Natural killer cell (primary cell): ENCODE data around the gene SEC14L1. TPM values are rescaled to one million over a fixed set of nuclear protein-coding genes. Genes with fewer than 3 reads are reported as not detected.

Experiments
- ATAC-seq, 3 donors: fragments of 150-1000 bp in 2 of 3; fragments of 200-7000 bp in 1 of 3; cut with Tn5 transposase; 1 replicate in 1 of 3; 2 replicates in 2 of 3; pipeline ENCODE4 v1.10.0; 2021; ENCODE audit warnings: mild to moderate bottlenecking in 2 of 3, moderate library complexity in 2 of 3
- DNase-seq, 2 donors: peaks; one replicate each; pipeline versions ENCODE4 v3.0.0 to v3.0.0-alpha.2; 2013 to 2021; ENCODE audit warnings: mixed read lengths in 1 of 2
- H3K27ac ChIP-seq: one replicate; pipeline ENCODE4 v1.5.1; 2013; ENCODE audit warnings: mild to moderate bottlenecking, low read length
- H3K27me3 ChIP-seq: one replicate; pipeline ENCODE4 v1.6.1; 2013; ENCODE audit warnings: low read length; ENCODE audit not compliant: control insufficient read depth, insufficient read depth
- H3K36me3 ChIP-seq: one replicate; pipeline ENCODE4 v1.6.1; 2013; ENCODE audit warnings: low read length; ENCODE audit not compliant: control insufficient read depth, insufficient read depth
- H3K4me1 ChIP-seq: one replicate; pipeline ENCODE4 v1.6.1; 2013; ENCODE audit warnings: low read length; ENCODE audit not compliant: control insufficient read depth, insufficient read depth
- H3K4me3 ChIP-seq: one replicate; pipeline ENCODE4 v1.5.1; 2013; ENCODE audit warnings: low read length
- H3K9me3 ChIP-seq: one replicate; pipeline ENCODE4 v1.6.1; 2013; ENCODE audit warnings: low read length; ENCODE audit not compliant: control insufficient read depth, insufficient read depth
- H3K27ac Mint-ChIP-seq, 2 donors: one replicate each; pipeline ENCODE4 v1.8.0; 2022; ENCODE audit warnings: mild to moderate bottlenecking in 2 of 2, mixed read lengths in 2 of 2, moderate library complexity in 1 of 2
- H3K27me3 Mint-ChIP-seq, 2 donors: one replicate each; pipeline ENCODE4 v1.8.0; 2022; ENCODE audit warnings: low read depth in 2 of 2, mixed read lengths in 2 of 2
- H3K36me3 Mint-ChIP-seq: one replicate; pipeline ENCODE4 v1.8.0; 2022; ENCODE audit warnings: mixed read lengths
- H3K4me1 Mint-ChIP-seq, 2 donors: one replicate each; pipeline ENCODE4 v1.8.0; 2022; ENCODE audit warnings: mixed read lengths in 2 of 2
- H3K4me3 Mint-ChIP-seq: one replicate; pipeline ENCODE4 v1.8.0; 2022; ENCODE audit warnings: mild to moderate bottlenecking, moderate library complexity, mixed read lengths
- H3K9me3 Mint-ChIP-seq, 2 donors: one replicate each; pipeline ENCODE4 v1.8.0; 2022; ENCODE audit warnings: mixed read lengths in 2 of 2
- WGBS: methylation state at CpG from one replicate; pipeline ENCODE4 v1.1.7; 2013; ENCODE audit warnings: missing lambda C conversion rate; ENCODE audit not compliant: insufficient coverage; 5-methylcytosine and 5-hydroxymethylcytosine counted together
- intact Hi-C: fragments of 100-400 bp; cut with micrococcal nuclease; formaldehyde crosslinking; loops from one replicate; pipeline ENCODE4 v1.14.2; 2022
- total RNA-seq, 4 donors: library from RNA; stranded (reverse); fragments of 120-200 nt in 1 of 4; gene quantifications; one replicate each; pipeline versions ENCODE4 v1.2.3 to v1.2.4, GENCODE V29; 2013 to 2022
- TF ChIP-seq, protein P1 (sequence below): fragments of 200-600 bp; IDR thresholded peaks from one replicate; pipeline ENCODE4 v1.8.0; 2022; ENCODE audit warnings: antibody characterized with exemption

SEC14L1 gene
- total RNA-seq, 3 donors from 2014 or later (not counting 1 experiment from before 2014, with no cell fraction given), result 129 to 160 (median 129) TPM

DNA sequence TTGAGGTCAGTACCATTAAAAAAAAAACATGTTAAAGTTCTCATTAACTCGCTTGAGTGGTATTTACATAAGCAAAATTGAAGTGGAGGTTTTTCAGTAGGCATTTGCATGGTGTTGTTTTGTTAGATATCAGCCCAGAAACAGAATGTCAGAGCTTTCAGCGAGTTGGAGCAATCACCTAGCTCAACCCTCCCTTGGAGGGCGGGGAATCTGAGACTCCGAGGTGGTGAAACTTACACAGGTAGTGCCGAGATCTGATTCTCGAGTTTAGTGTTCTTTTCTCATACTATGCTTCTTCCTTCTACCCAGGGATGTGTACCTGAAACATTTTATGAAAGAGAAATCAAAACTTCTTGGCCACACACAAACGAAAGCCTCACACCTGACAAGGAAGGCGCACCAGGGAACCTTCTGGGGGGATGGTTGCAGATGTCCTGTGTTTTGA, 6.6 kb downstream of the SEC14L1 start:
- H3K9me3 Mint-ChIP-seq, result no peaks in the 10 kb centered on the region
- Histone ChIP-seq H3K36me3 (peaks cover 57% of the 10 kb centered on the region), H3K27ac (no peak overlapping the region), H3K4me3 (no peak overlapping the region), H3K4me1 (peaks cover 19% of the 10 kb centered on the region), H3K9me3 (no peaks in the 10 kb centered on the region), H3K27me3 (no peaks in the 10 kb centered on the region)
- ATAC-seq (no peak), DNase-seq (no peak)
- peak overlapping the region; percentile 84 for H3K4me3 Mint-ChIP-seq
- peak overlapping the region; percentile 84 to 86 for H3K27ac Mint-ChIP-seq
- TF ChIP-seq, protein P1, sequence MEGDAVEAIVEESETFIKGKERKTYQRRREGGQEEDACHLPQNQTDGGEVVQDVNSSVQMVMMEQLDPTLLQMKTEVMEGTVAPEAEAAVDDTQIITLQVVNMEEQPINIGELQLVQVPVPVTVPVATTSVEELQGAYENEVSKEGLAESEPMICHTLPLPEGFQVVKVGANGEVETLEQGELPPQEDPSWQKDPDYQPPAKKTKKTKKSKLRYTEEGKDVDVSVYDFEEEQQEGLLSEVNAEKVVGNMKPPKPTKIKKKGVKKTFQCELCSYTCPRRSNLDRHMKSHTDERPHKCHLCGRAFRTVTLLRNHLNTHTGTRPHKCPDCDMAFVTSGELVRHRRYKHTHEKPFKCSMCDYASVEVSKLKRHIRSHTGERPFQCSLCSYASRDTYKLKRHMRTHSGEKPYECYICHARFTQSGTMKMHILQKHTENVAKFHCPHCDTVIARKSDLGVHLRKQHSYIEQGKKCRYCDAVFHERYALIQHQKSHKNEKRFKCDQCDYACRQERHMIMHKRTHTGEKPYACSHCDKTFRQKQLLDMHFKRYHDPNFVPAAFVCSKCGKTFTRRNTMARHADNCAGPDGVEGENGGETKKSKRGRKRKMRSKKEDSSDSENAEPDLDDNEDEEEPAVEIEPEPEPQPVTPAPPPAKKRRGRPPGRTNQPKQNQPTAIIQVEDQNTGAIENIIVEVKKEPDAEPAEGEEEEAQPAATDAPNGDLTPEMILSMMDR, result no peak
- H3K27me3 Mint-ChIP-seq, result no peaks in the 10 kb centered on the region
- H3K36me3 Mint-ChIP-seq, result no peaks in the 10 kb centered on the region
- WGBS, result 78% methylated on average over 8 of the region's 8 CpGs
- H3K4me1 Mint-ChIP-seq, result peaks cover 64 to 67% of the 10 kb centered on the region in 2 donors
- intact Hi-C loops, result no loop called here

DNA sequence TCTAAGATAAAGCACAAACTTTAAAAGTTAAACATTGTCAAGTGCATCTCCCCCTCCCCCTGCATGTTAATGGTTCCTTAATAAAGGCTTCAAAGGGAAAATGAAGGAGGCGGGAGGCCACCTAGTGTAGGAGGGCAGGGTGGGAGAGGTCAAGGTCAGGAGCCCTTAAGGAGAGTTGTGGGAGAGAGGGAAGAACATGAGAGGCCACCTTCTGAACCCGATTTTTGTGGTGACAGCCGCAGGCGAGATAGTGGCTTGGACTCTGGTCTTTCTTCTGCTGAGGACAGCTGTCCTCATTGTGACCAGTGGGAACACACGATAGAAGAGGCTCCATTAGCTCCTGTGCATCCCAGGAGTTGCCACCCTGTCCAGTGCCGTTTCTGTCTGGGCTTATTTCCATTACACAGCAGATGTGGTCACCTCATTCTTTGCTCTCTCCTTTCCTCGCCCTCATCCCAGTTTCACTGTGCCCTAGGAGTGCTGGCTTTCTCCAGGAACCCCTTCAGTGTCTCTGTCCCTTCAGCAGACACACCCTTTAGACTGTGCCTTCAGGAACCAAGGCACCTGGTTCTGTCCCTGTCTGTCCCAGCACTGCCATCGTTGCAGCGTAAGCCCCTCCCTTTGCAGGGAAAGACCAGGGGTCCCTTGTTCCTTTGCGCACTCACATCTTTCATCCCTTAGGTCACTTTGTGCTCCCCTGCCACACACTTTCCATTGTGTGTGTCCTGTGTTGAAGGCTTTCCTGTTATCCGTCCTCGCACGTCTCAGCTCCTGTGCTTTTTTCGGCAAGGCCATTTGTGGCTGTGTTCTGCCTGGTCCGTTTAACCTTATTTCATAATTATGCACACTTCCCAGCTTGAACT, 7.5 kb downstream of the SEC14L1 start:
- peaks cover 59 to 63% of the 10 kb centered on the region in 2 donors for H3K4me1 Mint-ChIP-seq
- no peak overlapping the region for H3K4me3 Mint-ChIP-seq
- ATAC-seq (no peak), DNase-seq (no peak)
- TF ChIP-seq, protein P1, result no peak
- Histone ChIP-seq H3K36me3 (peaks cover 55% of the 10 kb centered on the region), H3K9me3 (no peaks in the 10 kb centered on the region), H3K4me1 (peaks cover 19% of the 10 kb centered on the region), H3K27ac (no peak overlapping the region), H3K27me3 (no peaks in the 10 kb centered on the region), H3K4me3 (no peak overlapping the region)
- peak overlapping the region; percentile 55 to 86 for H3K27ac Mint-ChIP-seq
- no peaks in the 10 kb centered on the region for H3K36me3 Mint-ChIP-seq
- no peaks in the 10 kb centered on the region for H3K27me3 Mint-ChIP-seq
- intact Hi-C loops, result no loop called here
- 90% methylated on average over 15 of the region's 15 CpGs for WGBS
- no peaks in the 10 kb centered on the region for H3K9me3 Mint-ChIP-seq

DNA sequence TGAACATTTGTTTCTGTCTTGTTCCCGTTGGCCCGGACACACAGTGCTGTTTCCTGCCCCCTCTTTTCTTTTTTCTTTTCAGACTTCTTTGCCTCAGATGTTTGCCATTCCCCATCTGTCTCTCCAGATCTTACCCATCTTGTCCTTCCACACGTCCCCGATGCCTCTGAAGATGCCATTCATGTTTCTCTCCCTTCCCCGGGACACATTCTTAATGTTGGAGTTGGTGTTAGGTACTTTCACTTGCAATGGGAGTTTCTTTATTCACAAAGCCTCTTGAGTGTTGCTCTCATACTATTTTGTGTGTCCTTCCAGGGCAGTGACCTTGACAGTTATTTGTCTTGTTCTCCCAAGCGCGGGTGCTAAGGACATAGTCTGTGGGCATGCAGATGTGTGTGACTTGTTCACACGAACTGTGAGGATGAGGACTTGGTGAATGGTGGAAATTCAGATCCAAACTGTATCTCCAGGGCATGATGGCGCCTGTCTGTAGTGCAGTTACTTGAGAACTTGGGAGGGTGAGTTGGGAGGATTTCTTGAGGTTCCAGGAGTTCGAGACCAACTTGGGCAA, 8.3 kb downstream of the SEC14L1 start:
- WGBS, result 92% methylated on average over 10 of the region's 10 CpGs
- H3K36me3 Mint-ChIP-seq, result no peaks in the 10 kb centered on the region
- Histone ChIP-seq H3K27ac (no peak overlapping the region), H3K36me3 (peaks cover 48% of the 10 kb centered on the region), H3K9me3 (no peaks in the 10 kb centered on the region), H3K4me3 (no peak overlapping the region), H3K27me3 (no peaks in the 10 kb centered on the region), H3K4me1 (peaks cover 19% of the 10 kb centered on the region)
- peak overlapping the region; percentile 3 to 55 for H3K27ac Mint-ChIP-seq
- no peak overlapping the region for H3K4me3 Mint-ChIP-seq
- TF ChIP-seq, protein P1, result no peak
- no peaks in the 10 kb centered on the region for H3K27me3 Mint-ChIP-seq
- intact Hi-C loops, result no loop called here
- no peaks in the 10 kb centered on the region for H3K9me3 Mint-ChIP-seq
- DNase-seq (no peak), ATAC-seq (no peak)
- H3K4me1 Mint-ChIP-seq, result peaks cover 57 to 68% of the 10 kb centered on the region in 2 donors
